ENCODE results near the gene EDN2. TPM values are rescaled to one million over a fixed set of nuclear protein-coding genes. Genes with fewer than 3 reads are reported as not detected.

EDN2 gene
- total RNA-seq, 1 donor from 2014 or later, result 19.4 TPM

GRCh38 chr1:41483001-41483850, 1.3 kb downstream of the EDN2 start:
- DNase-seq (ENCODE audit: low read depth), result no peak

GRCh38 chr1:41482001-41482765, 2.3 kb downstream of the EDN2 start:
- peak; percentile 53 for DNase-seq (ENCODE audit: low read depth)

DNA sequence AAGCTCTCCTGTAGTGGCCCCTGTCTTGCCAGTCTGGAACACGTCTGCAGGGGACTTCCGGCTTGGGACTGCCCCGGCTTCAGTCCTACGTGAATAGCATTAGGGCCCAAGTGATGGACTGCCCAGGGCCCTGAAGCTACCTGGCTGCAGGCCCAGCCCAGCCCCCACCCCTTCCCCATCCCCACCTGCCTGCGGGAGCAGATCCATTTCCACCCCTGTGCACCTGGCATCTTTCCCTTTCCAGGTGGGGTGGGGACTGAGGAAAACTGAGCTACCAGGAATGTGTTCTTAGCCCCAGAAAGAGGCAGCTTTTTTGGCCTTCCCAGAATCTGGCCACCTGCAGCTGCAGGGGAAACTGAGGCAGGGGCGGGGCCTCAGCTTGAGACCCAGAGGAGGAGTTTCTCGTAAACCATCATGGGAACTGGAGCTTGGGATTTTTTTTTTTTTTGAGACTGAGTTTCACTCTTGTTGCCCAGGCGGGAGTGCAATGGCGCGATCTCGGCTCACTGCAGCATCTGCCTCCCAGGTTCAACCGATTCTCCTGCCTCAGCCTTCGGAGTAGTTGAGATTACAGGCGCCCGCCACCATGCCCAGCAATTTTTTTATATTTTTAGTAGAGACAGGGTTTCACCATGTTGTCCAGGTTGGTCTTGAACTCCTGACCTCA, 3.2 kb downstream of the EDN2 start:
- no peak for DNase-seq (ENCODE audit: low read depth)

DNA sequence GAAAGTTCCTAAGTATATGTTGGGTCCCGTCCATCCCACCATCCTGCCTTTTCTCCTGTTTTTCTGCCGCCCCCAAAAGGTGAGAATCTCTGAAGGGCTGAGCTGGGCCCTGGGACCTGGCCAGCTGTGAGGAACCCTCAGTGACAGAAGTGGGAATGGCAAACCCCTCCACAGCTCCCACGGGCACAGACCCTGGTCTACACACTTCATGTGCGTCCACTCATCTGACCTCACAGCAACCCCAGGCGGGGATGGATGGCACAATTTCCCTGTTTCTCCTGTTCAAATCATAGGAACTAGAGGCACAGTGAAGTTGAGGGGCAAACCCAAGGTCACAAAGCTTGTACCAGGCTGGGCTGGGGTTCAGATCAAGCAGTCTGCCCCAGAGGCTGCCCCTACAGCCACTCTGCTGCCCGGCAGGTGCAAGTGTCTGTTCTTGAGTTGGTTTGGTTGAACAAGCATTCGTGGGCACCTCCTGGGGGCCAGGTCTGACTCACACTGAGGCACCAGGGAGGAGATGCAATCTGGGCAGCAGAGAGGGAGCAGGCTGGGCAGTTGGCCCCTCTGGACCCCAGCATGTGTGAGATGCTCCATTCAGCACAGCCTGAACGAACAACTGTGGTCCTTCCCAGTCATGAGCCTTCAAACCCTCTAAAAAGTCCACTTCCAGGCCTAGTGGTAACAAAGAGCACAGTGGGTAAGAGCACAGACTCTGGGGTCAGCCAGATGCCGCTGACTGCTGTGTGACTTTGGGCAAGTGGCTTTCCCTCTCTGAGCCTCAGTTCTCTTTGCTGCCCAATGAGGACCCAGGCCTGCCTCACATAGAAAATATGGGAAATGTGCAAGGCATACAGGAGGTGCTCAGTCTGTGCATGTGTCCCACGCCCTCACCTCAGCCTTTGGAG, 4.0 kb downstream of the EDN2 start:
- DNase-seq (ENCODE audit: low read depth), result no peak

DNA sequence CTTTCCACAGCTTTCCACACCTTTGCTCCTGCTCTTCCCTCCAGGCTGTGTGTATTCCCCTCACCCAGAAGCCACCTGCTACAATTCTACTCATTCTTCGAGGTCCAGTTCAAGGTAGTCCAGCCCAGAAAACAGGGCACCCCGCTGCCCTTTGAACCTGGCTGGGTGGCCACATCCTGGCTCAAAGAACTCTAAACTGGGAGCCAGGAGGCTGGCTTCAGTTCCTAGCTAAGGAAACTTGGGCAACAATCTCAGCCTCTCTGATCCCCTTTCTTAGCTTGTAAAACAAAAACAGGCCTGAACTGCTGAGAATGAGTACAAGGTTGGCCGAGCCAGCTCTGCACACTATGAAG, 4.7 kb downstream of the EDN2 start:
- DNase-seq (ENCODE audit: low read depth), result no peak

DNA sequence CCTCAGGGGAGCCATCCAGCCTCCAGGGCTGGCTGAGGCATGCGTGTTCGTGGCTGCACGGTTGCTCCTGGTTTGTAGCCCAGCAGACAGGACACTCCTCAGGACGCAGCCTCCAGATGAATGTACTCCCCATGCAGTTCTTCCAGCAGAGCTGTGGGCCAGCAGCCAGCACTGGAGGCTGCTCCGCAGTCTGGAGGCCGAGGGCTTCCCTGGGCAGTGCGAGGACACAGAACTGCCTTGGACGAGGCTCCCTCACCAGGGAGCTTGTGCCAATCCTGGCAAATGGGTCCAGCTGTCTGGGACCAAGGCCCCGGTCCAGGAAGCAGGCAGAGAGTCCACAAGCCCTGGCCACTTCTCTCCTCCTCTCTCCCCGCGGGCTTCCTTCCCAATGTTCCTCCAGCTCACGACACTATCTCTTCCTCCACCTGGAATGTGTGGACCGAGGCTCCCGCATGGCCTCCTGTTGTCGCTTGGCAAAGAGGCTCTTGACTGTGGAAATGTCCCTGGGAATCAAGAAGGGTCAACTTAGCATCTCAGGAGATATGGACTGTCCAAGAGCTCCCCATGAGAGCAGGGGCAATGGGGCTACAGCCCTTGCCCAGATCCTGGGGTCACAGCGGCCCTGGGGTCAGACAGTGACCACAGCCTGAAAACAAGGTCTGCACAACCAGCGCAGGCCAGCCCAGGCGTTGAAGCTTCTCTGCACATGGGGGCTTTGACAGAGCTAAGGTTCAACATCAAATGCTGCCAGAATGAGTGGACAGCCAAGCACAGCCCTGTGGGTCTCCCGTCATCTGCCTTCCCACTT, 5.3 kb downstream of the EDN2 start:
- DNase-seq (ENCODE audit: low read depth), result no peak

- DNase-seq (ENCODE audit: low read depth), result no peak
These were observed 6.2 kb downstream of the EDN2 start for GRCh38 chr1:41478118-41478748.

DNA sequence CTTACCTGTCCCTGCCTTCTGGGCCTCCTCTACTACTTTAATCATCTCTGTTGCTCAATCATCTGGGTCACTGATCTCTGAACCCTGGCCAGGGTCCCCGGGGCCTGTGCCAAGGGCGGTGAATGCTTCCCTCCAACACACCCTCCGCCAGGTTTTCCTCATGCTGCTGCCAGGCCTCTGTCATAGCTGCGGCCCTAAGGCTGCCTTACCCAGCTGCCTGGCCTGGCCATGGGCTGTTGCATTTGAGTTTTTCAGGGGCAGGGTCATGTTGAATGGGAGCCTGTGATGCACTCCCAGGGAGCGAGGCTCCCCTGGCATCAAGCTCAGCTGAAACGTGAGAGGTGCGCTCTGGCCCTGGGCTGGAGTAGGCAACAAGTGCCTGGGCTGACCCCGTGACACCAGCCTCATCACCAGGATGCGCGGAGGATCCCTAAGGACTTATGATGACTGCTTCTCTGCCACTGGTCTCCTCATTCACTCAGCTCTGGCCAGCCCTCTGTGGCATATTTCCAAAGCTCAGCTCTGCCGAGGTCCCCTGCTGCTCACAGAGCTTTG, 7.6 kb downstream of the EDN2 start:
- peak; percentile 42 for DNase-seq (ENCODE audit: low read depth)

DNA sequence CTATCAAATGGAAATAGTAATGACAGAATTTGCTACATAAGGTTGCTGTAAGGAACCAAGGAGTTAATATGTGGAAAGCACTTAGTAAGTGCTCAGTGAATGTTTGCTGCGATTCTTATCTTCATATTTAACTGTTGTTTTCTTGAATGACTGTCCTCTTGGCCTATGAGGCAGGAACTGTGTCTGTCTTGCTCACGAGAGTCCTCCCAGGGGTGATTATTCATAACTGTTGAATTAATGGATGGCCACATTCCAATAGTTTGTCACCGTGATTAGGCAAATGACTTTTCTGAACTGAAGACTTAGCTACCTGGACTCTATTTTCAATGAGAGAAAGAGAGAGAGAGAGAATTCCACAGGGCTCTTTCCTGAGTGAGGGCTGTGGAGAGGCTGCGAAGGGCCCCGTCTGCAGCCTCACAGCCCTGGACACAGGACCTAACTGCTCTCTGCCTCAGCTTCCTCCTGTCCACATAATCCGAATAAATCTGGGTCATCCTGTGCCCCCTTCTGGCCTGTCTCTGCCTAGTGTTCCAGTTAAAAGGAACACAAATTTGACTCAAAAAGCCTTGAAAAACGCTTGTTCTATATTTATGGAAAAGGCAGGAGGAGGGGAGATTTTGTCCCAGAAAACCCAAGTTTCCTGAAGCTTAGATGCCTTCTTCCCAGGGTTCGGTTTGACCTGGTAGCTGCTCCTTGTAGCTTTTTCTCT, 8.5 kb downstream of the EDN2 start:
- no peak for DNase-seq (ENCODE audit: low read depth)

DNA sequence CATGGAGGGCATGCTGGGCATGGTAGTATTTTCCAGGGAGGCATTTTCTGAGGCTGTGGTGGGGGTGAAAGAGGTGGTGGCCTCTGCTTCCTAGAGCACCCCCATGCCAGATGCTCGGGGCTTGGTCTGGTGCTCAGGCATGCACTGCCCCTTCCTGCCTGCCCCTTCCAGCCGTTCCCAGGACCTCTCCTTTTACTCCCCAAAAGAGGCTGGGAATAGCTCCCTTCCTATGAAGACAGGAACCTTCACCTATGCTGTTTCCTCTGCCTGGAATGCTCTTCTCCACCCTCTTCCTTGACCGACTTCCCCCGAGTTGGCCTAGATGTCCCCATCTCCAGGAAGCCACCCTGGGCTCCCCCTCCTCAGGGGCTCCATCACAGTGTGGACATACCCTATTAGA, 9.1 kb downstream of the EDN2 start:
- DNase-seq (ENCODE audit: low read depth), result no peak

GRCh38 chr1:41474490-41475271, 9.8 kb downstream of the EDN2 start:
- DNase-seq (ENCODE audit: low read depth), result peak; percentile 42

- no peak for DNase-seq (ENCODE audit: low read depth)
These were observed 10.6 kb downstream of the EDN2 start for GRCh38 chr1:41473738-41474362.

GRCh38 chr1:41471658-41472057, 12.8 kb downstream of the EDN2 start:
- DNase-seq (ENCODE audit: low read depth), result no peak

DNA sequence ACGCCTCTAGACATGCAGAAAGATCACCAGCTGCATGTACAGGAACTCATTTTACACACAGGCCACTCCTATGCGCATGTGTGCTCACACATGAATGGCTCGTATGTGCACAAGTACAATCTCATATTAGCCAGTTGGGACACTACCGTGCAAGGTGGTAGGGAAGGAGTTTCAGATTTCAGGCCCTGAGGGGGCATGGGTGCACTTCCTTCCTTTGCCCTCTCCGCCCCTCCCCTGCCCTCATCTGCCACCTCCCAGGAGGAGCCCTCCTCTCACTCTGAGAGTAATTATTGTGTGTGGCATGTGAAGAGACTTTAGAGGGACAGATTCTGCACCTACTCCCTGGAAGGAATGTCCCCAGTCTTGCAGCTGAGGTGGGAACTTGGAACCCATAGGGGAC, 14.8 kb downstream of the EDN2 start:
- DNase-seq (ENCODE audit: low read depth), result no peak

GRCh38 chr1:41468122-41468762, 16.2 kb downstream of the EDN2 start:
- no peak for DNase-seq (ENCODE audit: low read depth)

DNA sequence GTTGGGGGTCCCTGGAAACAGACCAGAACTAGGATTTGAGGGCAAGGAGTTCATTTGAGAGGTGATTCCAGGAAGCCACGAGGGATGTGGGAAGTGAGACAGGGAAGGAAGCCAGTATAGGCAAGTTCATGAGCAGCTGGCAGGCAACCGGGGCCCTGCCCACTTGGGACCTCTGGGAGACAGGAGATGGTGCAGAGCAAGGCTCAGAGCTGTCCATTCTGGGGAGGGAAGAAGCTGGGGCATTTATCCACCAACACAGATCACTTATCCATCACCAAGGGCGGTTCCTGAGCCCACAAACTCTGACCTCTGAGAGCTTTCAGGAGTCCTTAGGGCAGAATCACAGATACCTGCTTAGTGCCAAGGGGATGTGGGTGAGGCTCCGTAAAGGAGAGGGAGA, 16.8 kb downstream of the EDN2 start:
- no peak for DNase-seq (ENCODE audit: low read depth)

DNA sequence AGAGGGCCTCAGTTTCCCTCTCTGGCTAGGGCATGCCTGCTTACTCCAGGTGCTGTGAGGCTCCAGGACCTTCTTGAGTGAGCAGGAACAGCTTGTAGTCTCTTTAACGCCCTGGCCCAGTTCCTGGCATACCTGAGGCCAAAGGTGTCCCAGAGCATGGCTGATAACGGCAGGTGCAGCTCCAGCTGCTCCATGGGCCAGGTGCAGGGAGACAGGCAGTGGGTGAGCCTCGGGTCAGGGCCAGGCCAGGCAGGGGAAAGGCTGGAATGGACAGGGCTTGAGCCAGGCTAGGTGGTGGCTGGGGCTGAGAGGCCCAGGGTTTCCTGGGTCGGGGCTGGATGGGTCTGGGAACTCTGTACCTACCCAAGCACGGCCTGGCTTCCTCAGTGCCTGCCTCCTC, 18.3 kb downstream of the EDN2 start:
- DNase-seq (ENCODE audit: low read depth), result no peak

GRCh38 chr1:41465741-41466140, 18.7 kb downstream of the EDN2 start:
- peak; percentile 28 for DNase-seq (ENCODE audit: low read depth)
